CD4-positive, alpha-beta T cell treated with Interleukin-2 at 100 ng/mL for 4 hours (primary cell): Measurements from ENCODE around the gene CACUL1.
"Not testable (repeated sequence)": the region's sequence is repeated elsewhere in the genome, so short reads cannot be mapped to it uniquely, and the experiment has no call there.

Experiments used
- DNase-seq: peaks from one replicate; pipeline ENCODE4 v3.0.0-alpha.2; 2020; ENCODE audit warnings: low spot score

The CACUL1 gene

GRCh38 chr10:118754556-118755423, at the start of gene CACUL1:
TSS of gene CACUL1 (minus strand) at chr10:118754970. CDS start at chr10:118754762, 208 bp downstream.
- peak; percentile 100 for DNase-seq

- DNase-seq, result no peak
Measured at GRCh38 chr10:118804262-118804773, 49.5 kb upstream of the CACUL1 start.

GRCh38 chr10:118802126-118802793, 47.5 kb upstream of the CACUL1 start:
- DNase-seq, result no peak

GRCh38 chr10:118800920-118801319, 46.1 kb upstream of the CACUL1 start:
- DNase-seq, result peak; percentile 7

- no peak for DNase-seq
Measured at GRCh38 chr10:118799777-118800176, 45.0 kb upstream of the CACUL1 start.

- DNase-seq, result no peak
Measured at GRCh38 chr10:118798231-118798662, 43.5 kb upstream of the CACUL1 start.

- DNase-seq, result not testable (repeated sequence)
Measured at GRCh38 chr10:118794971-118795370, 40.2 kb upstream of the CACUL1 start.

GRCh38 chr10:118793545-118793944, 38.8 kb upstream of the CACUL1 start:
- DNase-seq, result no peak

GRCh38 chr10:118792526-118792925, 37.8 kb upstream of the CACUL1 start:
- DNase-seq, result no peak

GRCh38 chr10:118790058-118790457, 35.3 kb upstream of the CACUL1 start:
- DNase-seq, result no peak

- no peak for DNase-seq
Measured at GRCh38 chr10:118785551-118785950, 30.8 kb upstream of the CACUL1 start.

- DNase-seq, result no peak
Measured at GRCh38 chr10:118783776-118784545, 29.2 kb upstream of the CACUL1 start.

- DNase-seq, result not testable (repeated sequence)
Measured at GRCh38 chr10:118782916-118783465, 28.2 kb upstream of the CACUL1 start.

- DNase-seq, result no peak
Measured at GRCh38 chr10:118781541-118781940, 26.8 kb upstream of the CACUL1 start.

- no peak for DNase-seq
Measured at GRCh38 chr10:118778727-118779126, 24.0 kb upstream of the CACUL1 start.

- no peak for DNase-seq
Measured at GRCh38 chr10:118776960-118777359, 22.2 kb upstream of the CACUL1 start.

GRCh38 chr10:118776033-118776432, 21.3 kb upstream of the CACUL1 start:
- no peak for DNase-seq

- no peak for DNase-seq
Measured at GRCh38 chr10:118775478-118775877, 20.7 kb upstream of the CACUL1 start.

GRCh38 chr10:118773041-118773440, 18.3 kb upstream of the CACUL1 start:
- no peak for DNase-seq

GRCh38 chr10:118771976-118772375, 17.2 kb upstream of the CACUL1 start:
- DNase-seq, result no peak

- no peak for DNase-seq
Measured at GRCh38 chr10:118769898-118770600, 15.3 kb upstream of the CACUL1 start.
